ENCODE measurements around the gene BAZ2B. TPM values are rescaled to one million over a fixed set of nuclear protein-coding genes. Genes with fewer than 3 reads are reported as not detected.

BAZ2B gene
- total and polyA plus RNA-seq, 12 donors, result 6.8 to 57.2 (median 44.9) TPM

DNA sequence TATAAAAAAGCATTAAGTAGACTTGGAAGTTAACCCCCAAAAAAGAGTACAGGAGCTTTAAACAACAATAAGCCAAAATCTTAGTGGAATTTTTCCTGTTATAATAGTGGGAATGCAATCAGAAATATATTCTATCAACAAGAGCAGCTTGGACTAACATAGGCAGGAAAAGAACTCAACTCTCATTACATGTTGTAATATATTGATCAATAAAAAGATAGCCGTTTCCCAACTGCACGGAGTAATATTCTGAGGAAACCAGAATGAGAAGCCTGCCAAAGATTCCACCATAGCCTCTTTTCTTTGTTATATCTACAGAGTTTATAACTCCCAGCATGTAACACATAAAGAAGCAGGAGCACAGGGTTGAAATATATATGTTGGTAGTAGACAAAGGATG, 37.6 kb upstream of the BAZ2B start:
- H3K36me3 ChIP-seq, result no peaks in the 10 kb centered on the region
- 96% methylated on average over 2 of the region's 2 CpGs for WGBS, 2 donors
- peaks cover 0 to 5% (median 0%) of the 10 kb centered on the region in 9 donors for H3K4me1 ChIP-seq
- no peak overlapping the region for H3K27ac ChIP-seq
- TF ChIP-seq CTCF (IDR thresholded peaks at IDR 0.05), result no peak
- intact Hi-C loops (cut with DNase I), result no loop called here
- DNase-seq, result no peak
- H3K27me3 ChIP-seq, result no peaks in the 10 kb centered on the region
- peaks cover 0 to 20% (median 7%) of the 10 kb centered on the region in 11 donors for H3K9me3 ChIP-seq
- no peak for ATAC-seq
- no peak overlapping the region for H3K4me3 ChIP-seq

GRCh38 chr2:159651884-159652283, 35.5 kb upstream of the BAZ2B start:
- DNase-seq, result no peak
- Histone ChIP-seq H3K27ac (no peak overlapping the region), H3K4me1 (no peaks in the 10 kb centered on the region), H3K9me3 (peaks cover 0 to 28% (median 11%) of the 10 kb centered on the region in 11 donors), H3K27me3 (no peaks in the 10 kb centered on the region), H3K4me3 (no peak overlapping the region), H3K36me3 (no peaks in the 10 kb centered on the region)
- intact Hi-C loops (cut with DNase I), result no loop called here
- no peak for ATAC-seq
- TF ChIP-seq CTCF (IDR thresholded peaks at IDR 0.05), result no peak
- WGBS, 2 donors, result 85 to 96% methylated on average over 1 of the region's 1 CpG

DNA sequence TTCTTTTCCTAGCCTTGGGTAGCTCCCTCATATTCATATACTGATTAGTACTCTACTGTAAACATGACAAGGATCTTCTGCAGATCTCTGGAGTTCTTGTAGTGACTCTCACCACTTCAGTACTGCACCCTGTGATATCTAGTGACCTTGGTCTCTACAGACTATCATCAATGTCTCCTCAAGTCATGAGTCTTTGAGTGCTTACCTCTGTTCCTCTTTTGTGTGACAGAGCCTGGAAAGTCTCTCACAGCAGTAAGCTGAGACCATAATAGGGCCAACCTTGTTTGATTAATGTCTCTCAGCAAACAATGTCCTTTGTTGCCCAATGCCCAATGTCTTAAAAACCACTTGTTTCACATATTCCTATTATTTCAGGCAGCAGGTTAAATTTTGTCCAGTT, 34.2 kb upstream of the BAZ2B start:
- TF ChIP-seq CTCF (IDR thresholded peaks at IDR 0.05), result no peak
- Histone ChIP-seq H3K27me3 (no peaks in the 10 kb centered on the region), H3K4me1 (no peaks in the 10 kb centered on the region), H3K27ac (no peak overlapping the region), H3K36me3 (no peaks in the 10 kb centered on the region), H3K9me3 (peaks cover 0 to 28% (median 8%) of the 10 kb centered on the region in 11 donors), H3K4me3 (no peak overlapping the region)
- no peak for DNase-seq
- no peak for ATAC-seq
- intact Hi-C loops (cut with DNase I), result no loop called here

DNA sequence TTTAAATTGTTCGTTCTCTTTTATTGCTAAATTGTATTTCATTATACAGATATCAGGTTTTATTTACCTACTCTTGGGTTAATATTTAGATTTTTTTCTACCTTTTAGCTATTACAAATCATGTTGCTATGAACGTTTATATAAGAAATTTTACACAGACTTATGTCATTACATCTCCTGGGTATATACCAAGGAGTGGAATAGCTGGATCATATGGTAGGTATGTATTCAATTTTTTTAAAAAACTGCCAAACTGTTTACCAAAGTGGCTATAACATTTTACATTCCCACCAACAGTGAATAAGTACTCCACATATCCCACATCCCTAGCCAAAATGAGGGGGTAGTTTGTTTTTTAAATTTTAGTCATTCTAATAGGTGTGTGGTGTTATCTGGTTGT, 32.3 kb upstream of the BAZ2B start:
- Histone ChIP-seq H3K9me3 (peaks cover 0 to 17% (median 0%) of the 10 kb centered on the region in 11 donors), H3K36me3 (no peaks in the 10 kb centered on the region), H3K4me3 (no peak overlapping the region), H3K27ac (no peak overlapping the region), H3K27me3 (no peaks in the 10 kb centered on the region), H3K4me1 (no peaks in the 10 kb centered on the region)
- 94 to 98% methylated on average over 2 of the region's 2 CpGs for WGBS, 2 donors
- DNase-seq, result no peak
- intact Hi-C loops (cut with DNase I), result no loop called here
- no peak for ATAC-seq
- TF ChIP-seq CTCF (IDR thresholded peaks at IDR 0.05), result no peak

- ATAC-seq, result no peak
- no peak overlapping the region for H3K4me3 ChIP-seq
- no peaks in the 10 kb centered on the region for H3K27me3 ChIP-seq
- intact Hi-C loops (cut with DNase I), result no loop called here
- DNase-seq, result no peak
- WGBS, 2 donors, result 96 to 97% methylated on average over 2 of the region's 2 CpGs
- peaks cover 0 to 17% (median 0%) of the 10 kb centered on the region in 11 donors for H3K9me3 ChIP-seq
- no peaks in the 10 kb centered on the region for H3K36me3 ChIP-seq
- H3K4me1 ChIP-seq, result no peaks in the 10 kb centered on the region
- H3K27ac ChIP-seq, result no peak overlapping the region
- no peak for TF ChIP-seq CTCF (IDR thresholded peaks at IDR 0.05)
Observed at GRCh38 chr2:159647667-159648066, 31.3 kb upstream of the BAZ2B start.

Data from heart right ventricle (tissue), 16 donors.